Raji (cell line): Measurements from ENCODE around the gene CNIH2.

Experiments
- POLR2A ChIP-seq: IDR thresholded peaks from 2 replicates; pipeline ENCODE4 v1.6.1; 2011; ENCODE audit warnings: low read depth, low read length, control low read depth; ENCODE audit not compliant: insufficient read depth

The CNIH2 gene

DNA sequence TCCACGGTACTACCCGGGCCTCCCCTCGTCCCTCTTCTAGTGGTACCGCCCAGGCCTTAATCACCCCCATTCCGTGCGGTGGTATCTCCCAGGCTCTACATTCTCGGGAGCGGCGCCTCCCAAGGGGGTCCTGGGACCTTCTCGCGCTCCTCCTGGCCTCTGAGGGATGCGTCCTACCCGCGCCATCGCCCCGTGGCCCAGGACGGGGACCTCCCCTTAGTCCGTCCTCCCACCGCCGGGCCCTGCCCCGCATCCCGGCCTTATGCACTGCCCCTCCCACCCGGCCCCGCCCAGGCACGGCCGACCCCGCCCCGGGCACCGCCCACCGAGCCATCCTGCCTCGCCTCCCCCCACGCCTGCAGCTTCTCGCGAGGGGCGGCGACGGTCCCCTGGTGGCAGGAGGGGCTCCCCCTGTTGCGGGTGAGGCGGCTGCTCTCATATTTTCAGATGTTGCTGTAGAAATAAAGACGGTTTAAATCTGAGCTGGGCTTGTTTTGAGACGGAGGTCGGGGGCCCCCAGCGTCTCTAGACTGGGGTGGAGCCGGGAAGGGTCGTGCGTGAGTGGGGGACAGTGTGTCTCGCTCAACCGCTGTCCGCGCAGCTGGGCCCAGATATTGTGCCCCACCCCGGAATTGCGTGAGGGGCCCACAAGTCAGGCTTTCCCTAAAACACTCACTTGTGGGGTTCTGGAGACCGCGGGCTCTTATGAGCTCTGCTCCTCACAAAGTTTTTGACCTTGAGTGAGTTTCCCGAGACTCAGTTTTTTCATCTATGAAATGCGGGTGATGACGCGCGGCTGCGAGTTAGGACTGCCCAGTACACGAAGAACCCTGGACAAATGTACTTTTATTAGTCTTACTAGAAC is 10.4 kb upstream of the CNIH2 start:
- no peak; the same call in 1 of the 2 replicates for TF ChIP-seq POLR2A

DNA sequence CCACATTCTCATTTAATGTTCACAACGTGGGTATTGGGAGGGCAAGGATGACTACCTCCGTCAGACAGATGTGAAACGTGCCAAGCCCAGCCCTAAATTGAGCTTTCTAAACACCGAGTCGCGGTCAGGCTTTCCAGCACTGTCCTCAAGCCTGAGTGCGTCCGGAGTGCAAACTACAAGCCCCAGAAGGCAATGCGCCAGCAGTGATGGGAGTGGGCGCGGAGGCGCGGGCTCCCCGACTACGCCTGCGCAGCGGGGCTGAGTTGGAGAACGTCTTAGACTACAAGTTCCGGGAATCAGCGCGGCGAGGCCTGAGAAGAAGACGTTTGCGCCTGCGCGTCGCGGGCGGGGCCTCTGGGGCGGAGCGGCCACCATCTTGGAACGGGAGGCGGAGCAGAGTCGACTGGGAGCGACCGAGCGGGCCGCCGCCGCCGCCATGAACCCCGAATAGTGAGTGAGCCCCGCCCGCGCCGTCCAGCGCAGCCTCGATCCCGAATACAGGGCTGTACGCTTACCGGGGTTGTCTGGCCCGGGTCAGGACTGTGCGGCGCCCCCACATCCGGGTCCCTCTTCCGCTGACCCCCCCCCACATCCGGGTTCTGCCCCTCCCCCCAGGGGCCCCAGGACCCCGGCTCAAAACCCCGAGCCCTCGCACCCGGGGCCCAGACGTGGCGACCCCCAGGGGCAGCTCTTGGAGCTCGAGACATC is 9.6 kb upstream of the CNIH2 start, which contains the start of gene RAB1B:
Gene RAB1B, plus strand, starts transcription at position 396 of the 708 bp plus-strand sequence. Its CDS starts 41 bp downstream, at position 437.
- TF ChIP-seq POLR2A = peak; percentile 62

DNA sequence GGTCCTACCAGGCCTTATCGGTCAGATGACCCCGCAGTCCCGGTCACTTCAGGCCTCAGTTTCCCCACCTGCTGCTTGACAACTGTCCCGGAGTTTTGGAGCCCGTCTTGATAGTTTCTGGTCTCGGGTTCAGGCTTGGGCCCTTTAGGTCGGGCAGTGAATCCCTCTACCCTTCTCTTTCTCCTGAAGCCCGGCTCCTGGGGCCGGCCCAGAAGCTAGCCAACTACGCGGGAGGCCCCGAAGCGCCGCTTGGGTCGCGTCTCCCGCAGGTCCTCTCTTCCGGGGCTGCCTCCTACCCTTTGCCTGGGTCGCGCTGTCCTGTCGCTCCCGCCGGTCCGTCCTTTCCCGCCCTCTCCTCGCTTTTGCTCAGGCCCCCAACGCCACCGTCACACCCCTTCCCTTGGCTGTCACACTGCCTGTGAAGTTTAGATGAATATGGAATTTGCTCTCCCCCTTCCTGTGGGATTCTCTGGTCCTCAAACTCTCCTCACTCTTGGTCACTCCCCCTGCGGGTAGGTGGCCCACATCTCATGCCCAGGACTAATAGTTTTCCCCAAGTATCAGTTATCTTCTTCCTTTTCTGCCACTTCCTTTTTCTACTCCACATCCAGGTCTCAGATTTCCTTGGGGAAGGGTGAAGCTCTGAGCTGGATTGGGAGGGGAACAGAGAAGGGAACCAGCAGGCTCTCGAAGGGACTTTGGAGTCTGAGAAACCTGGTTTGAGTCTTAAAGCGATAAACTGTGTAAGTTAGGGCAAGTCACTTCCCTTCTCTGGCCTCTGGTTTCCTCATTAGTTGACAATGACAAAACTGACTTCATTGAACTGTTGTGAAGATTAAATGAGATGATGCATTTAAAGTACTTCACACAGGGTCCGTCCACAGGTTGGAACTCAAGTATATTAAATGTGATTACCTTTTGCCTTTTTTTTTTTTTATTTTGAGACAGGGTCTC is 8.7 kb upstream of the CNIH2 start:
- TF ChIP-seq POLR2A = no peak

DNA sequence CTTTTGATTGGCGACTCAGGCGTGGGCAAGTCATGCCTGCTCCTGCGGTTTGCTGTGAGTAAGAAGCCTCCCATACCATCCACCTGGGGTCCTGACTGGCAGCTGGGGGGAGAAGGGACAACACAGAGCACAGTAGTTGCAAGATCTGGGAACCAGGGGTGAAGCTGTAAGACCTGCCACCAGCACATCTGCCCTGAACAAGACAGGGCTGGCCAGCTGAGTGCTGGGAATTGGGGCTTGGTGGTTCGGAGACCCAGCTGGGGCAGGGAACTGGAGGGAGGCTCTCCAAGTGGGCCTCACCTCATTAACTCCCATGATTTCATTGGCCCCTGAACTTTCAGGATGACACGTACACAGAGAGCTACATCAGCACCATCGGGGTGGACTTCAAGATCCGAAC is 6.2 kb upstream of the CNIH2 start:
- no peak for TF ChIP-seq POLR2A

DNA sequence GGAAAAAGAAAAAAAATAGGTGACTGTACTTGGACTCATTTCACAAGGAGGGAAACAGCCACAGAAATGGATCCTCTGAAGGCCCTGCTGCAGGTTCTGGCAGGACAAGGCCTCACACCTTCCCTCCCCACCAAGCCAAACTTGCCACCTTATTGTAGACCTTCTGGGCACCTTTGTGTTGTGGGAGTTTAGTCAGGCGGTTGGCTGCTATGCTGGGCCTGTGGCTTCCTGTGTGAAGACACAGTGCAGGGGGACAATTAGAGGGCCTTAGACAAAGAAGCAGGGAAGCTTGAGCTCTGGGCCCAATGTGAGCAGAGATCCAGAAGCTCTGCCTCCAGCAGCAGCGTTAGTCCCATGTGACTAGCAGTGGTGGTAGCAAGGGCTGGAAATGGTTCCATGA is 5.4 kb upstream of the CNIH2 start:
- no peak for TF ChIP-seq POLR2A

DNA sequence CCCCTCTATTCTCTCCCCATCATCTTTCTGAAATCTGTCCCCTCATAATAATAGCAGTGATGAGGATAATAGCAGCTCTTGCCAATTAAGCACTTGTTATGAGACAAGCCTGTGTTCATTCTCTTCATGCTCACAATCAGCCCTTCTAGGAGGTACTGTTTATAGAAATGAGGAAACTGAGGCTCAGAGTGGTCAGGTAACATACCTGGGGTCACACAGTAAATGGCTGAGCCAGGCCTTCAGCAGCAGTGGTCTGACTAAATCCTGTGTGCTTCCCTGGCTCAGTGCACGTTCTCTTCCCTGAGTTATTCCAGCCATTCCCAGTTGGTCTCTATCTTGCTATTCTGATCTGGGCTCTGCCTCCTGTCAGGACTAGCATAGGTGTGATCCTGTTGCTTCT is 3.8 kb upstream of the CNIH2 start:
- TF ChIP-seq POLR2A = no peak

DNA sequence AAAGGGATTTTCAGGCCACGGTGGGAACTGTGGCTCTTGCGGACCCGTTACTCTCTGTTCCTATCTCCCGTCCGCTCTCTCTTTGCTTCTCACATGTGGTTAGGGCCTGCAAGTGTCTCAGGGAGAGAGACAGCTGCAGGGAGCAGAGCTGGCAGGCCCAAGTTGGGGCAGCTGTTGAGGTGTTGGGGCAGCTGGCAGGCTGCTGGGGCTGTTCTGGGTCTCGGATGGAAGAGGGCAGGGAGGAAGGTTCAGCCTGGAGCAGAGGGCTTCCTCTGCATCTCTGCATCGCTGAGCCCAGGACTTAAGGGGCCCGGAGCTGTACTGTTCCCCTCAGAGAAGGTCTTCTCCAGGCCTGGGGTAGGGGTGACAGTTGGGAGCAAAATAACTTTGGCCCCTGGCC is 2.6 kb upstream of the CNIH2 start:
- TF ChIP-seq POLR2A = no peak

DNA sequence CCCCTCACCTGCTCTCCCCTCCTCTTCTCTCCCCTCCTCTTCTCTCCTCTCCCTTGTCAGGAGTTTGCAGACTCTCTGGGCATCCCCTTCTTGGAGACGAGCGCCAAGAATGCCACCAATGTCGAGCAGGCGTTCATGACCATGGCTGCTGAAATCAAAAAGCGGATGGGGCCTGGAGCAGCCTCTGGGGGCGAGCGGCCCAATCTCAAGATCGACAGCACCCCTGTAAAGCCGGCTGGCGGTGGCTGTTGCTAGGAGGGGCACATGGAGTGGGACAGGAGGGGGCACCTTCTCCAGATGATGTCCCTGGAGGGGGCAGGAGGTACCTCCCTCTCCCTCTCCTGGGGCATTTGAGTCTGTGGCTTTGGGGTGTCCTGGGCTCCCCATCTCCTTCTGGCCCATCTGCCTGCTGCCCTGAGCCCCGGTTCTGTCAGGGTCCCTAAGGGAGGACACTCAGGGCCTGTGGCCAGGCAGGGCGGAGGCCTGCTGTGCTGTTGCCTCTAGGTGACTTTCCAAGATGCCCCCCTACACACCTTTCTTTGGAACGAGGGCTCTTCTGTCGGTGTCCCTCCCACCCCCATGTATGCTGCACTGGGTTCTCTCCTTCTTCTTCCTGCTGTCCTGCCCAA is 1.9 kb upstream of the CNIH2 start:
- TF ChIP-seq POLR2A = no peak

DNA sequence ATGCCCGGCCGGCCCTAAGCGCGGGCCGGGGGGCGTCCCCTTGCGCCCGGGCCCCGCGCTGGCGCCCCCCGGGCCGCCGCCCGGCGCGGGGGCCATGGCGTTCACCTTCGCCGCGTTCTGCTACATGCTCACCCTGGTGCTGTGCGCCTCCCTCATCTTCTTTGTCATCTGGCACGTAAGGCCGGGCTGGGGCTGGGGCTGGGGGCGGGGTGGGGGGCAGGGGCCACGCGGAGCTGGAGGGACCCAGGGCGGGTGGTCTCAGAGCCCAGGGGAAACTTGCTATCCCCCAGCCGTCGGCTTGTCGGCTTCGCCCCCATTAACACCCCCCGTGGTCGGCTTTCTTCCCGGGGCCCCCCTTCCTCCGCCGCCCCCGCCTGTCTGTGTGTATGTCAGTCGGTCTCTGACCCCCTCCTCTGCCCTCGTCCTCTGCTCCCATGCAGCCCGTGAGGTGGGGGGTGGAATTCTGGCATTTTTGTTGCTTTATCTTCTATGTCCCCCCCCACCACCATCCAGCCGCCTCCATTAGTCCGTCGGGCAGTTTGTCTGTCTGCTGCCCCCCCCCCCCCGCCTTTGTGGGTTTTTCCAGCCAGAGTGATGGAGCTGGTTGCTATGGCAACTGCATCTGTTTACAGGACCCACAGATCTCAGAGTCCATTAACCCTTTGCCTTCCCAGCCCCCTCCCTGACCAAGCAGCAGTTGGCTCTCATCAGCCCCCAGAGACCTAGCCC is 552 bp downstream of the CNIH2 start:
- TF ChIP-seq POLR2A = no peak

DNA sequence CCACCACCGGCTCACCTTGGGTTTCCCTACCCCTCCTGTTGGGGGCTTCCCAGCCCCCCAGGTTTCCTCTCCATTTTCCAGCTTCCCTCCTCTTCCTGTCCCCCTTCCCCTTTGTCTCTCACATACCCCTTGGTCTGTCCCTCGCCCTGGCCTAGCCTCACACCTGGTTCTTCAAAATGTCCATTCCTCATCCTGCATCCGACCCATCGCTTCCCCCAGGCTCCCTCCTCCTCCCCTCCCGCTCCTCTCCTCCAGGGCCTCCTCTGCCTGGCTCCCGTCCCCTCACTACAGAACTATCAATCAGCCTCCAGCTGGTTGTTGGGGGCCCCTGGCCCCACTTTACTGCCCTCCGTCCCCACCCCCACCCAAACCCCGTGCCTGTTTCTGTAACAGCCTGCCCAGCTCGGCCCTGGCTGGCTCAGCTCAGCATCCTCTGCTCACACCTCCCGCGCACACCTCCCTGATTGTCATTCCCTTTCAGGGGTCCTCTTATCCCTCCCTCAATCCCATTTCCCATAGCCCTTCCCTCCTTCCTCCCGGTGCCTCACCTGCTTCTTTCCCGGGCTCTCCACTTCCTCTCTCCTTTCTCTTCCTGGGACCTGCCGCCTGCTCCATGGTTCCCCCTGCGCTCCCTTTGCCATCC is 1.2 kb downstream of the CNIH2 start:
- no peak for TF ChIP-seq POLR2A

DNA sequence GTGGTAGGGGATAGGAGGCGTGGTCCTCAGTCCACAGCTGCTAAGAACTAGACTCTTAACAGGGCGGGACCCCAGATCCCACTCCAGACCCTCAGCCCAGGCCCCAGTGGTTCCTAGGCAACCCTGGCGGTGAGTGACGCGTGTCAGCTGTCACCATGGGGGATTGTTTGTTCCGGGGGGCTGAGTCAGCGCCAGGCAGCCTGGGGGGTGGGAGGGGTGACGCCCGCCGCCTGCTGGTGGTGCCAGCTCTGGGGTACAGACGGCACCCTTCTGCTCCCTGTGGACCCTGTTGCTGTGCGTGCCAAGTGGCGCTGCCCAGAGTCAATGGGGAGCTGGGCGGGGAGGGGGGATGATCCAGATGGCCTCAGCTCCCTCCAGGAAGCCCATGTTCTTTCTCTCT is 2.5 kb downstream of the CNIH2 start:
- TF ChIP-seq POLR2A = no peak

DNA sequence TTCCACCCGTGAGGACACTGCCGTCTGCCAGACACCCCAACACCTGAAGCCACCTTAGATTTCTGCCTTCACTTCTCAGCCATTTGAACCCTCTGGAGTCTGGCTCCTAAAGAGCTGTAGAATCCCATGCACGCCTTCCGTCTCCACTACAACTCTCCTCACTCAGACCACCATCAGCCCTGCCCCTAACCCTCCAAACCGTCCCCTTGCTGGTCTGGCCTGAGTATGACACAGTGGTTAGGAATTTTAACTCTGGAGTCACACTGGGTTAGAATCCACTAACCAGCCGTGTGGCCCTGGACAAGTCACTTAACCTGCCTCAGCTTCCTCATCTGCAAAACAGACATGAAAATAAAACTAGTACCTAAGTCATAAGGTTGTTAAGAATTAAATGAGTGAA is 3.0 kb downstream of the CNIH2 start:
- TF ChIP-seq POLR2A = no peak

DNA sequence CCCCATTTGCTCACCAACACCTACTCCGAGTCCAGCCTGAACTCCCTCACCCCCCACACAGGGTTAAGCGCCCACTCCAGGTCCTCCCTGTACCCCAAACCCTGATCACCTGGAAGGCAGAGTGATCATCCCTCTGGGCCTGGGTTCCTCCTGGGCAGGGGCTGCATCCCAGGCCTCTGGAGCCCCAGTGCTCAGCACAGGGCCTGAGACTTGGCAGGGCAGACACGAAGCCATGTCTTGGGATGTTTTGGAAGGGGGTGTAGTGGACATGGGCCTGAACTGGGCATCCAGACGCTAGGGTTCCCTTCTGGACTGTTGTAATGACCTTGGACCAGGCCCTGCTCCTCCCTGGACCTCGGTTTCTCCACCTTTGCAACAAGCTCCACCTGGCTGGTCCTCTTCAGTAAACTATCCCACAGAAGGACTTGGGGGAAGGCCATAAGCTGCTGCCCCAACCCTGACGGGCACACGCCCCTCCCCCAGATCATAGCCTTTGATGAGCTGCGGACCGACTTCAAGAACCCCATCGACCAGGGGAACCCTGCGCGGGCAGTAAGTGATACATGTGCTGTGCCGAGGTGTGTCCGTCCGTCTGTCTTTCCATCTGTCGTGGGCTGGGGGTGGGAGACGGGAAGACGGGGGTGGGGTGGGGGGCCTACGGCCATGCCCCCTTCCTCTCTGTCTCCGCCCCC is 3.9 kb downstream of the CNIH2 start:
- TF ChIP-seq POLR2A = no peak
